A673 (cell line): ENCODE data around the gene TTLL11. TPM values are rescaled to one million over a fixed set of nuclear protein-coding genes. Genes with fewer than 3 reads are reported as not detected.
A peak's percentile ranks its signal among the peaks of the same experiment; 100 is the strongest.

ENCODE experiments used
- BruUV-seq: library from RNA; stranded (reverse); fragments of 400-500 nt; replicated peaks from 2 replicates; lab custom pipeline; 2021; lab: Mats Ljungman, UMichigan
- CTCF ChIA-PET: fragments of 300-600 bp; sonication (Branson Sonifier 250); formaldehyde crosslinking; loops from one replicate; lab custom pipeline; 2022; ENCODE audit warnings: antibody characterized with exemption; lab: Charles Lee
- POLR2A ChIA-PET: fragments of 300-600 bp; sonication (Branson Sonifier 250); formaldehyde crosslinking; loops from one replicate; lab custom pipeline; 2022; ENCODE audit warnings: antibody characterized with exemption; ENCODE audit not compliant: low non-redundant PET; lab: Charles Lee
- DNase-seq: peaks from one replicate; pipeline ENCODE4 v3.0.0-alpha.2; 2015; ENCODE audit warnings: low spot score
- H3K27ac ChIP-seq: fragments of 200-600 bp; sonication (generic); 2 replicates; pipeline ENCODE4 v1.5.1; 2016; ENCODE audit warnings: mixed run types, low read depth, mild to moderate bottlenecking, mixed read lengths, antibody characterized with exemption, low read length; ENCODE audit not compliant: poor library complexity, severe bottlenecking
- H3K27me3 ChIP-seq: fragments of 200-600 bp; sonication (generic); replicated peaks from 2 replicates; pipeline ENCODE4 v1.6.1; 2017; ENCODE audit warnings: mixed run types, low read depth, mild to moderate bottlenecking, mixed read lengths, antibody characterized with exemption, low read length; ENCODE audit not compliant: insufficient read depth, poor library complexity
- H3K36me3 ChIP-seq: fragments of 200-600 bp; sonication (generic); 2 replicates; pipeline ENCODE4 v1.6.1; 2016; ENCODE audit warnings: mixed run types, mild to moderate bottlenecking, mixed read lengths, antibody characterized with exemption, low read length; ENCODE audit not compliant: insufficient read depth, poor library complexity, severe bottlenecking
- H3K4me1 ChIP-seq: fragments of 200-600 bp; sonication (generic); 2 replicates; pipeline ENCODE4 v1.6.1; 2017; ENCODE audit warnings: mixed run types, mild to moderate bottlenecking, mixed read lengths, antibody characterized with exemption, low read length; ENCODE audit not compliant: insufficient read depth, poor library complexity, severe bottlenecking
- H3K4me3 ChIP-seq: fragments of 200-600 bp; sonication (generic); 2 replicates; pipeline ENCODE4 v1.5.1; 2016; ENCODE audit warnings: low read depth, mixed run types, mild to moderate bottlenecking, mixed read lengths, low read length; ENCODE audit not compliant: poor library complexity, severe bottlenecking
- H3K9me3 ChIP-seq: fragments of 200-600 bp; sonication (generic); 2 replicates; pipeline ENCODE4 v1.6.1; 2016; ENCODE audit warnings: mixed run types, low read depth, mild to moderate bottlenecking, mixed read lengths, antibody characterized with exemption, low read length; ENCODE audit not compliant: poor library complexity, severe bottlenecking
- CTCF ChIP-seq: fragments of 300-800, 200-600 bp; sonication (generic); conservative IDR thresholded peaks from 2 replicates; pipeline ENCODE4 v1.5.1; 2017; ENCODE audit warnings: low read depth, mild to moderate bottlenecking, antibody characterized with exemption, low read length, moderate library complexity, mixed read lengths
- EZH2 ChIP-seq: fragments of 200-600 bp; sonication (generic); IDR thresholded peaks from 2 replicates; pipeline ENCODE4 v1.6.1; 2017; ENCODE audit warnings: borderline replicate concordance, low read depth, mild to moderate bottlenecking, mixed read lengths, antibody characterized with exemption, low read length; ENCODE audit not compliant: poor library complexity, severe bottlenecking
- intact Hi-C: fragments of 100-400 bp; cut with micrococcal nuclease; formaldehyde crosslinking; loops from one replicate; pipeline ENCODE4 v1.10.0; 2022; ENCODE audit not compliant: unreplicated experiment
- total RNA-seq: library from RNA; stranded (reverse); gene quantifications from 2 replicates; pipeline ENCODE4 v1.2.3, GENCODE V29; 2021

Gene TTLL11
- total RNA-seq, 1 experiment from 2014 or later = 3.0 TPM

GRCh38 chr9:122032346-122032745 is 60.8 kb downstream of the TTLL11 start:
- ChIA-PET CTCF (no interaction called here), POLR2A (no interaction called here)
- no peak for TF ChIP-seq CTCF
- no peak for TF ChIP-seq EZH2
- H3K4me3 ChIP-seq = no peak overlapping the region
- H3K27ac ChIP-seq = no peak overlapping the region
- no TSS peak for BruUV-seq
- intact Hi-C loops = no loop called here
- H3K4me1 ChIP-seq = peaks cover 6% of the 10 kb centered on the region
- peak; percentile 77 for DNase-seq
- no peaks in the 10 kb centered on the region for H3K36me3 ChIP-seq
- no peaks in the 10 kb centered on the region for H3K27me3 ChIP-seq
- H3K9me3 ChIP-seq = no peaks in the 10 kb centered on the region

GRCh38 chr9:122031776-122032175 is 61.3 kb downstream of the TTLL11 start:
- no peak overlapping the region for H3K4me3 ChIP-seq
- no peaks in the 10 kb centered on the region for H3K36me3 ChIP-seq
- DNase-seq = peak; percentile 55
- H3K27me3 ChIP-seq = no peaks in the 10 kb centered on the region
- H3K27ac ChIP-seq = no peak overlapping the region
- H3K4me1 ChIP-seq = peaks cover 6% of the 10 kb centered on the region
- no peaks in the 10 kb centered on the region for H3K9me3 ChIP-seq
- CTCF ChIA-PET = no interaction called here
- intact Hi-C loops = no loop called here
- TF ChIP-seq CTCF = no peak
- TF ChIP-seq EZH2 = no peak
- POLR2A ChIA-PET = no interaction called here
- BruUV-seq = no TSS peak

GRCh38 chr9:122031157-122031556 is 62.0 kb downstream of the TTLL11 start:
- intact Hi-C loops = no loop called here
- BruUV-seq = no TSS peak
- Histone ChIP-seq H3K36me3 (no peaks in the 10 kb centered on the region), H3K27me3 (no peaks in the 10 kb centered on the region), H3K27ac (no peak overlapping the region), H3K9me3 (no peaks in the 10 kb centered on the region), H3K4me3 (no peak overlapping the region), H3K4me1 (peaks cover 6% of the 10 kb centered on the region)
- DNase-seq = no peak
- CTCF ChIA-PET = no interaction called here
- POLR2A ChIA-PET = no interaction called here
- TF ChIP-seq CTCF = no peak
- TF ChIP-seq EZH2 = no peak
